Ovary (tissue), 9 donors: ENCODE data around the gene KRT33B. TPM values are rescaled to one million over a fixed set of nuclear protein-coding genes. Genes with fewer than 3 reads are reported as not detected.

ENCODE experiments used
- DNase-seq, 5 donors: peaks; one replicate each; pipeline ENCODE4 v3.0.0-alpha.2; 2019 to 2020
- H3K27ac ChIP-seq, 2 donors: fragments of 200-600 bp; one replicate each; pipeline versions ENCODE4 v1.5.1 to v1.8.0; 2019 to 2022
- H3K27me3 ChIP-seq: fragments of 200-600 bp; one replicate; pipeline ENCODE4 v1.8.0; 2022
- H3K36me3 ChIP-seq: fragments of 200-600 bp; sonication (generic); one replicate; pipeline ENCODE4 v1.5.1; 2019
- H3K4me1 ChIP-seq: one replicate; pipeline ENCODE4 v1.8.1; 2013; ENCODE audit warnings: mild to moderate bottlenecking, moderate library complexity; ENCODE audit not compliant: insufficient read depth
- H3K4me3 ChIP-seq: fragments of 200-600 bp; sonication (generic); one replicate; pipeline ENCODE4 v1.5.1; 2017
- H3K9me3 ChIP-seq, 2 donors: fragments of 200-600 bp in 1 of 2; sonication (generic) in 1 of 2; one replicate each; pipeline versions ENCODE4 v1.5.1 to v1.8.1; 2013 to 2019; ENCODE audit warnings: mild to moderate bottlenecking in 1 of 2, moderate library complexity in 1 of 2
- CTCF ChIP-seq, 3 donors: fragments of 450-650 bp in 2 of 3; fragments of 200-600 bp in 1 of 3; IDR thresholded peaks; one replicate each; pipeline versions ENCODE4 v1.5.1 to v1.8.0; 2016 to 2022; ENCODE audit warnings: antibody characterized with exemption in 3 of 3, mild to moderate bottlenecking in 1 of 3
- EP300 ChIP-seq: sonication (generic); formaldehyde crosslinking; IDR thresholded peaks from one replicate; pipeline ENCODE4 v1.6.1; 2017; ENCODE audit warnings: antibody characterized with exemption
- POLR2A ChIP-seq: fragments of 450-650 bp; IDR thresholded peaks from one replicate; pipeline ENCODE4 v1.6.1; 2017; ENCODE audit warnings: antibody characterized with exemption, mild to moderate bottlenecking, moderate library complexity
- WGBS, 3 donors: extraction: QIAGEN DNeasy Blood & Tissue Kit in 1 of 3; methylation state at CpG; one replicate each; pipeline versions ENCODE4 v1.1.5 to v1.1.7; 2013 to 2017; 5-methylcytosine and 5-hydroxymethylcytosine counted together
- intact Hi-C, 4 donors: fragments of 100-400 bp; cut with DNase I; formaldehyde crosslinking; loops; one replicate each; pipeline versions ENCODE4 v1.11.0 to v1.15.1; 2022 to 2023
- polyA plus RNA-seq, 2 donors: library from polyadenylated mRNA; stranded (reverse); fragments of 200-250 nt in 1 of 2; fragments of 350-450 nt in 1 of 2; fragmentation: Illumina TruSeq in 1 of 2; extraction: RNeasy Lipid Tissue Mini Kit (QIAGEN cat#74804) in 1 of 2; gene quantifications; one replicate each; pipeline ENCODE4 v1.2.3, GENCODE V29; 2013 to 2014
- total RNA-seq, 7 donors: library from RNA; depleted of rRNA in 2 of 7; stranded (reverse); fragments of >200 nt in 2 of 7; fragmentation: NEBNext Ultra II Directional in 3 of 7; extraction: Animal tissue kit (Norgen Biotek cat#: 25700) in 3 of 7; gene quantifications; one replicate each; pipeline versions ENCODE4 v1.1.0 to v1.2.4, GENCODE V29; 2016 to 2023
- donor health status: DM: no; HTN: no; CAD: no; lungs with moderate emphysema.
- donor health status: DM: no; HTN: no; CAD: no.
- donor health status: Bipolar disorder and iron deficiency.
- donor health status: DM: yes; HTN: yes; CAD: no.
- donor health status: DM: no; HTN: no; CAD: no.
- donor health status: DM: yes; HTN: yes; CAD: no.

The KRT33B gene
- total and polyA plus RNA-seq, 9 donors = not detected

- no peak for TF ChIP-seq EP300
- TF ChIP-seq CTCF (IDR thresholded peaks at IDR 0.05) = no peak
- TF ChIP-seq POLR2A = no peak
Measured at GRCh38 chr17:41416479-41416878, 46.9 kb upstream of the KRT33B start.

GRCh38 chr17:41415833-41416335, 46.3 kb upstream of the KRT33B start:
- H3K9me3 ChIP-seq = no peaks in the 10 kb centered on the region
- peak; percentile 72 to 85 (median 77) for DNase-seq
- intact Hi-C loops = loop anchor here in 2 of 4 donors (10.0 kb wide), 1 partner anchor 109 kb away; the partner anchor contains the start of gene KRT19 (in 2 of the 2)
- peak overlapping the region in 1 of 2 donors; percentile 9 for H3K27ac ChIP-seq
- no peak for TF ChIP-seq CTCF (IDR thresholded peaks at IDR 0.05)
- no peak for TF ChIP-seq POLR2A
- TF ChIP-seq EP300 = no peak
- no peak overlapping the region for H3K4me3 ChIP-seq
- H3K4me1 ChIP-seq = peaks cover 36% of the 10 kb centered on the region
- 8 to 17% (median 9%) methylated on average over 3 of the region's 3 CpGs for WGBS, 3 donors
- no peaks in the 10 kb centered on the region for H3K36me3 ChIP-seq
- H3K27me3 ChIP-seq = no peaks in the 10 kb centered on the region

More at GRCh38 chr17:41416479-41416878, 46.9 kb upstream of the KRT33B start:
- H3K4me3 ChIP-seq = no peak overlapping the region
- H3K27ac ChIP-seq = peak overlapping the region in 1 of 2 donors; percentile 9
- WGBS, 3 donors = 27 to 48% (median 39%) methylated on average over 5 of the region's 5 CpGs
- intact Hi-C loops = loop anchor here in 2 of 4 donors (10.0 kb wide), 1 partner anchor 108 kb away; the partner anchor contains the start of gene KRT19 (in 2 of the 2)
- no peaks in the 10 kb centered on the region for H3K9me3 ChIP-seq
- H3K27me3 ChIP-seq = no peaks in the 10 kb centered on the region
- peaks cover 36% of the 10 kb centered on the region for H3K4me1 ChIP-seq
- no peak for DNase-seq
- H3K36me3 ChIP-seq = no peaks in the 10 kb centered on the region

GRCh38 chr17:41415411-41415810, 45.8 kb upstream of the KRT33B start:
- no peak for TF ChIP-seq EP300
- TF ChIP-seq POLR2A = no peak
- TF ChIP-seq CTCF (IDR thresholded peaks at IDR 0.05) = no peak
- no peaks in the 10 kb centered on the region for H3K36me3 ChIP-seq
- intact Hi-C loops = loop anchor here in 2 of 4 donors (10.0 kb wide), 1 partner anchor 109 kb away; the partner anchor contains the start of gene KRT19 (in 2 of the 2)
- peak overlapping the region in 1 of 2 donors; percentile 45 for H3K27ac ChIP-seq
- H3K9me3 ChIP-seq = no peaks in the 10 kb centered on the region
- DNase-seq = no peak
- 8 to 12% (median 9%) methylated on average over 4 of the region's 4 CpGs for WGBS, 3 donors
- no peak overlapping the region for H3K4me3 ChIP-seq
- H3K27me3 ChIP-seq = no peaks in the 10 kb centered on the region
- peaks cover 36% of the 10 kb centered on the region for H3K4me1 ChIP-seq

- Histone ChIP-seq H3K9me3 (no peaks in the 10 kb centered on the region), H3K27ac (no peak overlapping the region), H3K4me1 (peaks cover 29% of the 10 kb centered on the region), H3K36me3 (no peaks in the 10 kb centered on the region), H3K4me3 (no peak overlapping the region), H3K27me3 (no peaks in the 10 kb centered on the region)
- DNase-seq = no peak
- WGBS, 3 donors = 64 to 74% (median 67%) methylated on average over 2 of the region's 2 CpGs
- no peak for TF ChIP-seq EP300
- TF ChIP-seq CTCF (IDR thresholded peaks at IDR 0.05) = no peak
- intact Hi-C loops = loop anchor here in 2 of 4 donors (10.0 kb wide), 1 partner anchor 111 kb away; the partner anchor contains the start of gene KRT19 (in 2 of the 2)
Measured at GRCh38 chr17:41413982-41414381, 44.4 kb upstream of the KRT33B start.
